H1 (cell line): ENCODE measurements around the gene ANKRD66. TPM values are rescaled to one million over a fixed set of nuclear protein-coding genes. Genes with fewer than 3 reads are reported as not detected.

Source experiments
- CTCF ChIA-PET: fragments of 300-600 bp; sonication (Branson Sonifier 250); formaldehyde crosslinking; loops from one replicate; lab custom pipeline; 2021; ENCODE audit not compliant: partially characterized antibody; lab: Charles Lee
- POLR2A ChIA-PET: fragments of 300-600 bp; sonication (Branson Sonifier 250); formaldehyde crosslinking; loops from one replicate; lab custom pipeline; 2021; ENCODE audit warnings: inconsistent platforms; ENCODE audit not compliant: partially characterized antibody; lab: Charles Lee
- DNase-seq, 2 experiments: peaks; one replicate each; pipeline versions ENCODE4 v3.0.0 to v3.0.0-alpha.2; 2010 to 2022; ENCODE audit warnings: low spot score in 2 of 2, low read depth in 1 of 2, mixed read lengths in 1 of 2
- FAIRE-seq: peaks from 2 replicates; lab custom pipeline; 2011; peaks lifted over from hg19 to GRCh38; lab: Jason Lieb, UNC
- H2AFZ ChIP-seq: 2 replicates; pipeline ENCODE4 v1.8.1; 2012; ENCODE audit warnings: low read length, inconsistent platforms
- H2AK5ac ChIP-seq: 2 replicates; pipeline ENCODE4 v1.6.1; 2013; ENCODE audit warnings: low read depth, low read length
- H2BK120ac ChIP-seq: replicated peaks from 2 replicates; pipeline ENCODE3; 2013; ENCODE audit warnings: low read depth, low read length, inconsistent platforms
- H2BK12ac ChIP-seq: 2 replicates; pipeline ENCODE4 v1.6.1; 2013; ENCODE audit warnings: low read depth, low read length
- H2BK15ac ChIP-seq: 2 replicates; pipeline ENCODE4 v1.6.1; 2013; ENCODE audit warnings: low read length
- H2BK20ac ChIP-seq: 2 replicates; pipeline ENCODE4 v1.6.1; 2013; ENCODE audit warnings: low read length
- H2BK5ac ChIP-seq: 2 replicates; pipeline ENCODE4 v1.6.1; 2013; ENCODE audit warnings: low read depth, low read length
- H3K14ac ChIP-seq: 2 replicates; pipeline ENCODE4 v1.6.1; 2013; ENCODE audit warnings: inconsistent platforms; ENCODE audit not compliant: insufficient read length
- H3K18ac ChIP-seq: 2 replicates; pipeline ENCODE4 v1.6.1; 2013; ENCODE audit warnings: low read length; ENCODE audit errors: extremely low read depth
- H3K23ac ChIP-seq: 2 replicates; pipeline ENCODE4 v1.6.1; 2013; ENCODE audit warnings: inconsistent platforms; ENCODE audit not compliant: insufficient read length
- H3K23me2 ChIP-seq: 2 replicates; pipeline ENCODE4 v1.6.1; 2013; ENCODE audit warnings: low read depth, low read length
- H3K27ac ChIP-seq: 2 replicates; pipeline ENCODE4 v1.6.1; 2011; ENCODE audit warnings: low read depth, low read length, inconsistent platforms
- H3K27me3 ChIP-seq, 4 experiments: replicated peaks in 1 of 4; 1 replicate in 1 of 4; 2 replicates in 3 of 4; pipeline versions ENCODE4 v1.6.1 to v1.8.1; 2011 to 2013; ENCODE audit warnings: low read length in 3 of 4, mild to moderate bottlenecking in 3 of 4, inconsistent platforms in 2 of 4, mixed read lengths in 2 of 4, moderate library complexity in 1 of 4; ENCODE audit not compliant: control insufficient read depth in 3 of 4, insufficient read depth in 3 of 4; ENCODE audit errors: extremely low read depth in 1 of 4
- H3K36me3 ChIP-seq, 4 experiments: 2 replicates each; pipeline versions ENCODE4 v1.6.1 to v1.8.1; 2011 to 2013; ENCODE audit warnings: mild to moderate bottlenecking in 4 of 4, low read length in 3 of 4, moderate library complexity in 2 of 4, control low read depth in 1 of 4, inconsistent platforms in 1 of 4; ENCODE audit not compliant: insufficient read depth in 4 of 4, control insufficient read depth in 2 of 4
- H3K4ac ChIP-seq: replicated peaks from 2 replicates; pipeline ENCODE3; 2013; ENCODE audit warnings: low read length, low read depth, mixed read lengths, inconsistent platforms; ENCODE audit not compliant: insufficient read length
- H3K4me1 ChIP-seq, 4 experiments: replicated peaks in 1 of 4; 1 replicate in 1 of 4; 2 replicates in 3 of 4; pipeline versions ENCODE4 v1.6.1 to v1.8.1; 2011 to 2013; ENCODE audit warnings: low read length in 3 of 4, inconsistent platforms in 2 of 4, mixed read lengths in 1 of 4; ENCODE audit not compliant: insufficient read depth in 4 of 4, control insufficient read depth in 3 of 4
- H3K4me2 ChIP-seq, 2 experiments: 2 replicates each; pipeline versions ENCODE4 v1.6.1 to v1.8.1; 2011 to 2013; ENCODE audit warnings: low read depth in 2 of 2, low read length in 2 of 2, control low read depth in 1 of 2, inconsistent platforms in 1 of 2, mild to moderate bottlenecking in 1 of 2; ENCODE audit not compliant: insufficient read depth in 1 of 2
- H3K4me3 ChIP-seq, 4 experiments: fragments of 200-600, 300-600 bp in 1 of 4; sonication (generic), shearing (Covaris generic), sonication (Bioruptor Twin) in 1 of 4; 2 replicates each; pipeline versions ENCODE4 v1.5.1 to v1.8.1; 2011 to 2016; ENCODE audit warnings: low read length in 4 of 4, low read depth in 3 of 4, control low read depth in 2 of 4, inconsistent platforms in 2 of 4, mild to moderate bottlenecking in 2 of 4, mixed read lengths in 1 of 4, moderate library complexity in 1 of 4; ENCODE audit not compliant: insufficient read depth in 2 of 4; ENCODE audit errors: extremely low read depth in 1 of 4
- H3K56ac ChIP-seq: replicated peaks from 2 replicates; pipeline ENCODE3; 2013; ENCODE audit warnings: low read depth, mild to moderate bottlenecking, mixed read lengths, low read length, inconsistent platforms; ENCODE audit not compliant: insufficient read length
- H3K79me1 ChIP-seq: 2 replicates; pipeline ENCODE4 v1.6.1; 2013; ENCODE audit warnings: low read depth, low read length, control low read depth
- H3K79me2 ChIP-seq, 2 experiments: 2 replicates each; pipeline versions ENCODE4 v1.6.1 to v1.8.1; 2012 to 2013; ENCODE audit warnings: low read length in 2 of 2, mild to moderate bottlenecking in 2 of 2, inconsistent platforms in 1 of 2; ENCODE audit not compliant: insufficient read depth in 2 of 2, control insufficient read depth in 1 of 2
- H3K9ac ChIP-seq, 4 experiments: replicated peaks in 1 of 4; 1 replicate in 1 of 4; 2 replicates in 3 of 4; pipeline versions ENCODE4 v1.6.1 to v1.8.1; 2011 to 2013; ENCODE audit warnings: low read depth in 3 of 4, low read length in 3 of 4, control low read depth in 2 of 4, mild to moderate bottlenecking in 2 of 4, moderate library complexity in 2 of 4, inconsistent platforms in 1 of 4; ENCODE audit errors: extremely low read depth in 1 of 4
- H3K9me3 ChIP-seq, 2 experiments: 2 replicates each; pipeline versions ENCODE4 v1.6.1 to v1.8.1; 2012 to 2013; ENCODE audit warnings: mild to moderate bottlenecking in 2 of 2, moderate library complexity in 2 of 2, control low read depth in 1 of 2, inconsistent platforms in 1 of 2, low read depth in 1 of 2, low read length in 1 of 2, mixed read lengths in 1 of 2; ENCODE audit not compliant: insufficient read depth in 2 of 2
- H4K20me1 ChIP-seq, 2 experiments: replicated peaks in 1 of 2; 2 replicates each; pipeline versions ENCODE3 to v1.8.1; 2011 to 2013; ENCODE audit warnings: inconsistent platforms in 2 of 2, low read length in 2 of 2, mild to moderate bottlenecking in 1 of 2; ENCODE audit not compliant: insufficient read depth in 2 of 2, control insufficient read depth in 1 of 2
- H4K5ac ChIP-seq: 2 replicates; pipeline ENCODE4 v1.6.1; 2013; ENCODE audit warnings: low read length, low read depth, mixed read lengths, inconsistent platforms; ENCODE audit not compliant: insufficient read length
- H4K8ac ChIP-seq: 2 replicates; pipeline ENCODE4 v1.8.0; 2013; ENCODE audit warnings: mild to moderate bottlenecking, moderate library complexity, low read length, inconsistent platforms; ENCODE audit not compliant: insufficient read depth; ENCODE audit errors: extremely low read depth
- H4K91ac ChIP-seq: replicated peaks from 2 replicates; pipeline ENCODE3; 2013; ENCODE audit warnings: low read length, mixed read lengths, inconsistent platforms; ENCODE audit not compliant: insufficient read length
- BCL11A ChIP-seq, 2 experiments: IDR thresholded peaks; one replicate each; pipeline ENCODE4 v1.6.1; 2011; ENCODE audit warnings: low read depth in 2 of 2, low read length in 2 of 2, mild to moderate bottlenecking in 2 of 2
- CHD1 ChIP-seq: IDR thresholded peaks from 2 replicates; pipeline ENCODE4 v1.6.1; 2012; ENCODE audit warnings: low read depth, low read length, improper control_type of control experiment
- GTF2F1 ChIP-seq: IDR thresholded peaks from 2 replicates; pipeline ENCODE4 v1.6.1; 2012; ENCODE audit warnings: low read depth, low read length, improper control_type of control experiment, borderline replicate concordance
- POU5F1 ChIP-seq: IDR thresholded peaks from 2 replicates; pipeline ENCODE4 v1.6.1; 2011; ENCODE audit warnings: low read depth, mild to moderate bottlenecking, low read length, moderate library complexity
- RXRA ChIP-seq: IDR thresholded peaks from 2 replicates; pipeline ENCODE4 v1.6.1; 2011; ENCODE audit warnings: low read depth, mild to moderate bottlenecking, low read length, moderate library complexity; ENCODE audit not compliant: insufficient read depth
- WGBS, 2 experiments: shearing (Covaris generic) in 1 of 2; methylation state at CpG; one replicate each; pipeline versions ENCODE4 v1.1.6 to v1.1.7; 2013 to 2015; ENCODE audit warnings: low lambda C conversion rate in 2 of 2, mixed read lengths in 2 of 2, inconsistent platforms in 1 of 2, low coverage in 1 of 2, missing lambda C conversion rate in 1 of 2; ENCODE audit not compliant: insufficient replicate concordance in 2 of 2, insufficient coverage in 1 of 2, insufficient read length in 1 of 2; ENCODE audit errors: extremely low coverage in 1 of 2, missing lambda C conversion rate in 1 of 2; 5-methylcytosine and 5-hydroxymethylcytosine counted together
- polyA plus RNA-seq, 7 experiments: library from polyadenylated mRNA; depleted of rRNA in 3 of 7; stranded (reverse) in 5 of 7; unstranded in 2 of 7; fragments of >200 nt in 5 of 7; fragments of 200-250 nt in 2 of 7; gene quantifications; 1 replicate in 5 of 7; 2 replicates in 1 of 7; 4 replicates in 1 of 7; pipeline versions ENCODE4 v1.2.1 to v1.2.3, GENCODE V29; 2011 to 2013; ENCODE audit warnings: missing spikeins in 2 of 7, mixed read lengths in 2 of 7
- total RNA-seq: library from RNA; stranded (reverse); fragmentation: NEBNext Ultra II Directional; extraction: Animal tissue kit (Norgen Biotek cat#: 25700); gene quantifications from 2 replicates; pipeline ENCODE4 v1.2.1, GENCODE V29; 2021

Gene ANKRD66
- total and polyA plus RNA-seq, 2 of the 8 experiments (the other 6 are each of a cell fraction or from before 2014, with no cell fraction given): 0.05 TPM; not detected in 1

GRCh38 chr6:46733341-46733801 is 13.4 kb upstream of the ANKRD66 start:
- Histone ChIP-seq H3K27me3 (peaks cover 0 to 21% (median 14%) of the 10 kb centered on the region in 4 experiments; a peak in 5 of 7 replicates), H4K5ac (no peak overlapping the region), H3K36me3 (no peaks in the 10 kb centered on the region), H4K91ac (no peak overlapping the region), H3K4me1 (peaks cover 0 to 1% (median 0%) of the 10 kb centered on the region in 4 experiments; a peak in 3 of 7 replicates), H3K79me2 (no peaks in the 10 kb centered on the region), H2AK5ac (no peak overlapping the region), H3K79me1 (no peaks in the 10 kb centered on the region), H3K56ac (no peak overlapping the region), H3K14ac (no peak overlapping the region), H3K4me2 (no peak overlapping the region; a peak in 1 of 4 replicates), H3K23me2 (peaks cover 15% of the 10 kb centered on the region), H2BK120ac (no peak overlapping the region), H2BK5ac (no peak overlapping the region), H3K4me3 (no peak overlapping the region), H3K4ac (no peak overlapping the region), H3K9me3 (no peaks in the 10 kb centered on the region), H2BK12ac (no peak overlapping the region; the same call in 1 of the 2 replicates), H2AFZ (no peak overlapping the region), H3K23ac (no peak overlapping the region), H3K9ac (no peak overlapping the region; a peak in 1 of 7 replicates), H3K18ac (no peak overlapping the region), H4K20me1 (no peaks in the 10 kb centered on the region), H4K8ac (no peak overlapping the region), H3K27ac (no peak overlapping the region), H2BK15ac (0 out of 2 replicates have a peak overlapping the region, but pooled peaks have one; percentile 49), H2BK20ac (no peak overlapping the region)
- POLR2A ChIA-PET: interaction anchor here (0.7 to 2.7 kb wide), 5 partner anchors 14 to 503 kb away, joined by 3 to 15 read pairs (median 4); no protein-coding TSS in a partner anchor
- DNase-seq (no peak), FAIRE-seq (no peak)
- WGBS, 2 experiments: 87% methylated on average over 2 of the region's 2 CpGs; no CpG with 5 or more reads in 1 of the 2 experiments
- CTCF ChIA-PET: interaction anchor here (0.7 to 4.9 kb wide), 21 partner anchors 10 to 314 kb away, joined by 3 to 41 read pairs (median 4); partner anchors contain the start of gene ANKRD66
- TF ChIP-seq CHD1 (no peak), BCL11A (IDR thresholded peaks at IDR 0.05; ENCODE audit: low read depth in 2 of 2, low read length in 2 of 2) (no peak), POU5F1 (no peak), GTF2F1 (no peak), RXRA (no peak)
